Inferior parietal cortex (tissue), 1 donor: ENCODE measurements around the gene RAD51C.
"Not testable (repeated sequence)": the region's sequence is repeated elsewhere in the genome, so short reads cannot be mapped to it uniquely, and the experiment has no call there.

ENCODE experiments used
- DNase-seq: peaks from one replicate; pipeline ENCODE4 v3.0.0-alpha.2; 2016; ENCODE audit errors: extremely low spot score

The RAD51C gene

GRCh38 chr17:58684003-58684402 lies 8.4 kb upstream of the RAD51C start:
- no peak for DNase-seq

GRCh38 chr17:58684462-58684861 lies 7.9 kb upstream of the RAD51C start:
- not testable (repeated sequence) for DNase-seq

- DNase-seq = no peak
These were observed 5.4 kb upstream of the RAD51C start for GRCh38 chr17:58686980-58687379.

GRCh38 chr17:58688521-58688920 lies 3.9 kb upstream of the RAD51C start:
- no peak for DNase-seq

- not testable (repeated sequence) for DNase-seq
These were observed 2.4 kb upstream of the RAD51C start for GRCh38 chr17:58690033-58690432.

GRCh38 chr17:58691701-58692238 lies 632 bp upstream of the RAD51C start, which contains the start of gene TEX14:
TEX14 (minus strand) TSS chr17:58692045; CDS start chr17:58652001, 40,044 bp downstream.
- DNase-seq = no peak

GRCh38 chr17:58693208-58693607 lies 806 bp downstream of the RAD51C start:
- DNase-seq = no peak

- no peak for DNase-seq
These were observed 1.3 kb downstream of the RAD51C start for GRCh38 chr17:58693751-58694150.

- no peak for DNase-seq
These were observed 1.9 kb downstream of the RAD51C start for GRCh38 chr17:58694302-58694701.

- DNase-seq = no peak
These were observed 2.4 kb downstream of the RAD51C start for GRCh38 chr17:58694826-58695225.

- no peak for DNase-seq
These were observed 7.4 kb downstream of the RAD51C start for GRCh38 chr17:58699771-58700170.

- no peak for DNase-seq
These were observed 9.7 kb downstream of the RAD51C start for GRCh38 chr17:58702045-58702476.

- no peak for DNase-seq
These were observed 10.3 kb downstream of the RAD51C start for GRCh38 chr17:58702708-58703107.

- no peak for DNase-seq
These were observed 10.9 kb downstream of the RAD51C start for GRCh38 chr17:58703137-58703915.

- DNase-seq = no peak
These were observed 11.5 kb downstream of the RAD51C start for GRCh38 chr17:58703916-58704286.

GRCh38 chr17:58706351-58707140 lies 14.1 kb downstream of the RAD51C start:
- no peak for DNase-seq

GRCh38 chr17:58710948-58711552 lies 18.6 kb downstream of the RAD51C start:
- DNase-seq = peak; percentile 80

- no peak for DNase-seq
These were observed 29.9 kb downstream of the RAD51C start for GRCh38 chr17:58722274-58722673.

- no peak for DNase-seq
These were observed 30.3 kb downstream of the RAD51C start for GRCh38 chr17:58722696-58723095.

- peak; percentile 32 for DNase-seq
These were observed 36.4 kb downstream of the RAD51C start for GRCh38 chr17:58728798-58729197.

GRCh38 chr17:58730937-58731336 lies 38.5 kb downstream of the RAD51C start:
- no peak for DNase-seq

GRCh38 chr17:58734040-58734439 lies 41.6 kb downstream of the RAD51C start:
- DNase-seq = no peak
